Fibroblast of skin of back (primary cell): ENCODE data around the gene PTPN5. TPM values are rescaled to one million over a fixed set of nuclear protein-coding genes. Genes with fewer than 3 reads are reported as not detected.
"Not testable (repeated sequence)": the region's sequence is repeated elsewhere in the genome, so short reads cannot be mapped to it uniquely, and the experiment has no call there.

Experiments
- DNase-seq: peaks from one replicate; pipeline ENCODE4 v3.0.0-alpha.2; 2013
- polyA plus RNA-seq, 2 experiments: library from polyadenylated mRNA; unstranded; fragments of 120-200 nt; gene quantifications; one replicate each; pipeline ENCODE4 v1.2.1, GENCODE V29; 2013; ENCODE audit not compliant: insufficient read length in 2 of 2

The PTPN5 gene
- not detected for polyA plus RNA-seq (2013, experiment 1 of 2; ENCODE audit: insufficient read length)
- polyA plus RNA-seq (2013, experiment 2 of 2; ENCODE audit: insufficient read length), result not detected

GRCh38 chr11:18791207-18791968 is at the start of gene PTPN5:
TSS of gene PTPN5 (minus strand) at chr11:18791798. CDS start at chr11:18771958, 19,840 bp downstream.
- no peak for DNase-seq

GRCh38 chr11:18836417-18836816 is 44.8 kb upstream of the PTPN5 start:
- peak; percentile 1 for DNase-seq

- DNase-seq, result no peak
Observed at GRCh38 chr11:18834754-18835466, 43.3 kb upstream of the PTPN5 start.

GRCh38 chr11:18820160-18820559 is 28.6 kb upstream of the PTPN5 start:
- DNase-seq, result not testable (repeated sequence)

GRCh38 chr11:18804199-18804999 is 12.8 kb upstream of the PTPN5 start:
- no peak for DNase-seq

- peak; percentile 60 for DNase-seq
Observed at GRCh38 chr11:18802381-18803257, 11.0 kb upstream of the PTPN5 start.

- no peak for DNase-seq
Observed at GRCh38 chr11:18798799-18799469, 7.3 kb upstream of the PTPN5 start.

- DNase-seq, result no peak
Observed at GRCh38 chr11:18794956-18795355, 3.4 kb upstream of the PTPN5 start.

- DNase-seq, result no peak
Observed at GRCh38 chr11:18792827-18793226, 1.2 kb upstream of the PTPN5 start.

GRCh38 chr11:18791969-18792628 is 501 bp upstream of the PTPN5 start:
- DNase-seq, result no peak

- DNase-seq, result no peak
Observed at GRCh38 chr11:18790883-18791206, 753 bp downstream of the PTPN5 start.

GRCh38 chr11:18789942-18790341 is 1.7 kb downstream of the PTPN5 start:
- DNase-seq, result no peak

GRCh38 chr11:18785411-18785810 is 6.2 kb downstream of the PTPN5 start:
- DNase-seq, result no peak

- no peak for DNase-seq
Observed at GRCh38 chr11:18780896-18781295, 10.7 kb downstream of the PTPN5 start.

- no peak for DNase-seq
Observed at GRCh38 chr11:18780329-18780728, 11.3 kb downstream of the PTPN5 start.

- DNase-seq, result no peak
Observed at GRCh38 chr11:18778468-18778867, 13.1 kb downstream of the PTPN5 start.

- DNase-seq, result no peak
Observed at GRCh38 chr11:18776324-18776723, 15.3 kb downstream of the PTPN5 start.

- peak; percentile 49 for DNase-seq
Observed at GRCh38 chr11:18775492-18776292, 15.9 kb downstream of the PTPN5 start.

- DNase-seq, result no peak
Observed at GRCh38 chr11:18774801-18775200, 16.8 kb downstream of the PTPN5 start.

- no peak for DNase-seq
Observed at GRCh38 chr11:18773681-18774080, 17.9 kb downstream of the PTPN5 start.
